Adrenal gland (tissue), 12 donors: ENCODE measurements around the gene EXOC3L4. TPM values are rescaled to one million over a fixed set of nuclear protein-coding genes. Genes with fewer than 3 reads are reported as not detected.
"Not testable (repeated sequence)": the region's sequence is repeated elsewhere in the genome, so short reads cannot be mapped to it uniquely, and the experiment has no call there.

Experiments
- DNase-seq, 7 donors: peaks; one replicate each; pipeline ENCODE4 v3.0.0-alpha.2; 2019 to 2020
- H3K27ac ChIP-seq, 5 donors: fragments of 200-600 bp; sonication (generic) in 4 of 5; 1 replicate in 3 of 5; 2 replicates in 2 of 5; pipeline versions ENCODE4 v1.5.1 to v1.8.0; 2016 to 2020; ENCODE audit warnings: mild to moderate bottlenecking in 1 of 5
- H3K27me3 ChIP-seq: fragments of 200-600 bp; 2 replicates; pipeline ENCODE4 v1.8.0; 2021
- H3K36me3 ChIP-seq, 2 donors: fragments of 200-600 bp; replicated peaks in 1 of 2; 1 replicate in 1 of 2; 2 replicates in 1 of 2; pipeline versions ENCODE4 v1.5.1 to v1.8.0; 2018 to 2022
- H3K4me1 ChIP-seq, 2 donors: fragments of 200-600 bp; replicated peaks in 1 of 2; 1 replicate in 1 of 2; 2 replicates in 1 of 2; pipeline versions ENCODE4 v1.5.1 to v1.8.0; 2018 to 2021
- H3K4me3 ChIP-seq, 4 donors: fragments of 200-600 bp; sonication (generic) in 3 of 4; one replicate each; pipeline ENCODE4 v1.5.1; 2016 to 2018
- H3K9me3 ChIP-seq, 3 donors: fragments of 200-600 bp; sonication (generic) in 1 of 3; replicated peaks in 1 of 3; 1 replicate in 2 of 3; 2 replicates in 1 of 3; pipeline versions ENCODE4 v1.5.1 to v1.8.0; 2016 to 2021
- CTCF ChIP-seq, 6 experiments: fragments of 450-650 bp in 4 of 6; fragments of 200-600 bp in 2 of 6; sonication (generic) in 1 of 6; IDR thresholded peaks; 1 replicate in 5 of 6; 2 replicates in 1 of 6; pipeline versions ENCODE4 v1.5.1 to v1.8.0; 2016 to 2021; ENCODE audit warnings: antibody characterized with exemption in 6 of 6, mild to moderate bottlenecking in 2 of 6, moderate library complexity in 1 of 6
- POLR2A ChIP-seq, 2 donors: fragments of 450-650 bp; IDR thresholded peaks; one replicate each; pipeline ENCODE4 v1.6.1; 2017; ENCODE audit warnings: antibody characterized with exemption in 2 of 2, mild to moderate bottlenecking in 2 of 2, moderate library complexity in 1 of 2
- WGBS, 4 donors: extraction: QIAGEN DNeasy Blood & Tissue Kit in 2 of 4; methylation state at CpG; one replicate each; pipeline versions ENCODE4 v1.1.5 to v1.1.7; 2013 to 2017; 5-methylcytosine and 5-hydroxymethylcytosine counted together
- intact Hi-C, 2 donors: fragments of 100-400 bp; cut with DNase I; formaldehyde crosslinking; loops; one replicate each; pipeline versions ENCODE4 v1.14.1 to v1.15.0; 2022 to 2023
- polyA plus RNA-seq, 3 donors: library from polyadenylated mRNA; stranded (reverse); fragments of 200-250 nt in 2 of 3; fragments of 350-450 nt in 1 of 3; fragmentation: Illumina TruSeq in 1 of 3; extraction: RNeasy Lipid Tissue Mini Kit (QIAGEN cat#74804) in 1 of 3; gene quantifications; one replicate each; pipeline ENCODE4 v1.2.3, GENCODE V29; 2013 to 2014
- total RNA-seq, 9 donors: library from RNA; depleted of rRNA in 4 of 9; stranded (reverse); fragments of >200 nt in 4 of 9; fragments of 120-200 nt in 1 of 9; fragmentation: NEBNext Ultra II Directional in 1 of 9; extraction: Animal tissue kit (Norgen Biotek cat#: 25700) in 1 of 9; gene quantifications; one replicate each; pipeline versions ENCODE4 v1.1.0 to v1.2.4, GENCODE V29; 2013 to 2023
- donor health status: healthy with polysubstance abuse.
- donor health status: Bipolar disorder and iron deficiency.
- donor health status: DM: yes; HTN: yes; CAD: no.
- donor health status: DM: no; HTN: no; CAD: no.
- donor health status: DM: no; HTN: no; CAD: no.
- donor health status: DM: yes; HTN: yes; CAD: no.

Gene EXOC3L4
- total and polyA plus RNA-seq, 12 donors, result 0.12 to 4.3 (median 1.6) TPM; not detected in 1

DNA sequence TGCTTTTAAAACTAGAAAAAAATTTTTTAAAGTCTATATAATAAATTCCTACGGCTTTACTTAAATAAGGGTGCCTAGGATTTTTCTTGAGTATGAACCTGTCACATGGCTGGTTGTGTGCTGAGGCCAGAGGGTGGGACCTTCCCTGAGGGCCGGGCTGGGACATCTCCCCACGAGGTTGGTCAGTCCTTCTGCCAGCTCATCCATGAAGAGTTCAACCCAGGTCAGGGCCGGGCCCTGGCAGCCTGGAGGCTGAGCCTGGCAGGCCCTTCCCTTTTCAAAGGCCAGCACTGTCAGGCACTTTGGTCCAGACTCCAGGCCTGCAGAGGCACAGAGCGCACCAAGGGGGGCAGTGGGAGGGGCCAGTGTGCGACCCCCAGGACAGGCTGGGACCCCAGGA, 60.5 kb downstream of the EXOC3L4 start:
- peak; percentile 89 to 97 (median 95) for DNase-seq
- 12 to 33% (median 27%) methylated on average over 3 to 6 of the region's 6 CpGs for WGBS, 4 donors
- TF ChIP-seq CTCF (IDR thresholded peaks at IDR 0.05), result no peak
- peak in 1 of 2 donors; percentile 11 for TF ChIP-seq POLR2A (IDR thresholded peaks at IDR 0.05)

DNA sequence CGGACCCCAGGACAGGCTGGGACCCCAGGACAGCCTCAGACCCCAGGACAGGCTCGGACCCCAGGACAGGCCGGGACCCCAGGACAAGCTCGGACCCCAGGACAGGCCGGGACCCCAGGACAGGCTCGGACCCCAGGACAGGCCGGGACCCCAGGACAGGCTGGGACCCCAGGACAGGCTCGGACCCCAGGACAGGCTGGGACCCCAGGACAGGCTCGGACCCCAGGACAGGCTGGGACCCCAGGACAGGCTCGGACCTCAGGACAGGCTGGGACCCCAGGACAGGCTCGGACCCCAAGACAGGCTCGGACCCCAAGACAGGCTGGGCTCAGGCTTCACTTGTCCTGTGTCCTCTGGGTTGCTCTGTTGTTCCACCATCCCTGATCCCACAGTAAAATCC, 60.9 kb downstream of the EXOC3L4 start:
- H3K4me3 ChIP-seq, H3K9me3 ChIP-seq, H3K27ac ChIP-seq, H3K4me1 ChIP-seq, intact Hi-C loops, H3K36me3 ChIP-seq, H3K27me3 ChIP-seq, DNase-seq: not testable (repeated sequence)
- 79 to 93% (median 85%) methylated on average over 5 to 12 of the region's 12 CpGs; no CpG with 5 or more reads in 1 of the 4 donors for WGBS, 4 donors

More for the DNA sequence above, 60.5 kb downstream of the EXOC3L4 start:
- no peak overlapping the region for H3K27ac ChIP-seq
- no peaks in the 10 kb centered on the region for H3K27me3 ChIP-seq
- H3K4me1 ChIP-seq, result peaks cover 7 to 9% of the 10 kb centered on the region in 2 donors
- no peaks in the 10 kb centered on the region for H3K36me3 ChIP-seq
- no peaks in the 10 kb centered on the region for H3K9me3 ChIP-seq
- H3K4me3 ChIP-seq, result no peak overlapping the region
- intact Hi-C loops, result no loop called here

DNA sequence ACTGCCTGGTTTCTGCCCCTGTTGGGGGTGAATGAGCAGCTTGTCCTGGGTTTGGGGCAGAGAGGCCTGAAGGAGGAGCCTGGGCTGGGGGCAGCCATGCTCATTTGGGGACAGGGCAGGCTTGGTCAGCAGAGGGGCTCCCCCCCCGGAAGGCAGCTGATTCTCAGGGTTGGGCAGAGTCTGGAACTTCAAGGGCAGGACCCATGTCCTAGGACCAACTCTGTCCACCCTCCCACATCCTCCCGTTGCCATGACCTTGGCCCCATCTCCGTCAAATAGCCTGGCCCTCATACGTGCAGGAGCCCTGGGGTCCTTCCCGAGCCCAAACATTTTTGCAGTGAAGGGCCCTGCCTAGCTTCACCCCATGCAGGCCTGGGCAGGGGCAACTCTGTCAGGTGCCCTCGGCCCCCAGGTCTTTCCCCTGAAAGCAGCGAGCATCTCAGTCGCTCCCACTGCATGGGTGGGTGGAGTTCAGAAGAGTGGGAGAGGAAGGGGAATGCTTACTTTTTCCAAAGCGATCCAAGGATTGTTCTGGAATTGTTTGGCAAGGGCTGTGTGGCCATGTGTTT, 61.4 kb downstream of the EXOC3L4 start:
- Histone ChIP-seq H3K4me3 (no peak overlapping the region), H3K27me3 (no peaks in the 10 kb centered on the region), H3K36me3 (no peaks in the 10 kb centered on the region), H3K27ac (no peak overlapping the region), H3K9me3 (no peaks in the 10 kb centered on the region), H3K4me1 (peaks cover 7 to 9% of the 10 kb centered on the region in 2 donors)
- 66 to 71% (median 69%) methylated on average over 7 to 9 of the region's 9 CpGs for WGBS, 4 donors
- intact Hi-C loops, result no loop called here
- TF ChIP-seq POLR2A (IDR thresholded peaks at IDR 0.05), result no peak
- TF ChIP-seq CTCF (IDR thresholded peaks at IDR 0.05), result no peak
- peak in 1 of 7 donors; percentile 33 for DNase-seq

GRCh38 chr14:103156651-103157378, 62.3 kb downstream of the EXOC3L4 start:
- Histone ChIP-seq H3K36me3 (no peaks in the 10 kb centered on the region), H3K4me3 (no peak overlapping the region), H3K27ac (no peak overlapping the region), H3K4me1 (peaks cover 7 to 9% of the 10 kb centered on the region in 2 donors), H3K27me3 (no peaks in the 10 kb centered on the region), H3K9me3 (no peaks in the 10 kb centered on the region)
- TF ChIP-seq POLR2A (IDR thresholded peaks at IDR 0.05), result no peak
- TF ChIP-seq CTCF (IDR thresholded peaks at IDR 0.05), result no peak
- intact Hi-C loops, result no loop called here
- DNase-seq, result no peak
- 82 to 88% (median 84%) methylated on average over 8 to 21 of the region's 21 CpGs for WGBS, 4 donors
